Mucosa of stomach (tissue), 1 donor: ENCODE results near the gene CHTOP.
A peak's percentile ranks its signal among the peaks of the same experiment; 100 is the strongest.
"Not testable (repeated sequence)": the region's sequence is repeated elsewhere in the genome, so short reads cannot be mapped to it uniquely, and the experiment has no call there.

Source experiments
- H3K27me3 ChIP-seq: one replicate; pipeline ENCODE4 v1.7.0; 2013; ENCODE audit warnings: mild to moderate bottlenecking, low read length; ENCODE audit not compliant: control insufficient read depth, insufficient read depth
- H3K36me3 ChIP-seq: one replicate; pipeline ENCODE4 v1.7.0; 2013; ENCODE audit warnings: low read length; ENCODE audit not compliant: control insufficient read depth, insufficient read depth
- H3K4me1 ChIP-seq: one replicate; pipeline ENCODE4 v1.7.0; 2013; ENCODE audit warnings: mild to moderate bottlenecking, low read length; ENCODE audit not compliant: control insufficient read depth, insufficient read depth
- H3K4me3 ChIP-seq: one replicate; pipeline ENCODE4 v1.7.0; 2013; ENCODE audit warnings: low read length
- H3K9ac ChIP-seq: one replicate; pipeline ENCODE4 v1.7.0; 2013; ENCODE audit warnings: mild to moderate bottlenecking, low read length, moderate library complexity
- H3K9me3 ChIP-seq: one replicate; pipeline ENCODE4 v1.7.0; 2013; ENCODE audit warnings: mild to moderate bottlenecking, low read length, moderate library complexity; ENCODE audit not compliant: control insufficient read depth
- donor health status: Pancreatic carcinoma.

CHTOP gene

GRCh38 chr1:153658400-153659174, 24.7 kb downstream of the CHTOP start, which contains the start of gene SNAPIN:
Gene SNAPIN (plus strand): TSS chr1:153658703. CDS start chr1:153658744, 41 bp downstream.
- H3K27me3 ChIP-seq: no peaks in the 10 kb centered on the region

GRCh38 chr1:153659175-153659534, 25.3 kb downstream of the CHTOP start:
- Histone ChIP-seq H3K4me1 (peaks cover 14% of the 10 kb centered on the region), H3K4me3 (peak overlapping the region; percentile 52), H3K36me3 (peaks cover 5% of the 10 kb centered on the region), H3K27me3 (no peaks in the 10 kb centered on the region), H3K9ac (peak overlapping the region; percentile 80), H3K9me3 (no peaks in the 10 kb centered on the region)

More at GRCh38 chr1:153658400-153659174, 24.7 kb downstream of the CHTOP start, which contains the start of gene SNAPIN:
- Histone ChIP-seq H3K9ac (peak within 1 kb of the TSS; percentile 80), H3K4me1 (peaks cover 14% of the 10 kb centered on the region), H3K9me3 (no peaks in the 10 kb centered on the region), H3K4me3 (peak within 1 kb of the TSS; percentile 52), H3K36me3 (peaks cover 5% of the 10 kb centered on the region)

- Histone ChIP-seq H3K4me1 (peaks cover 14% of the 10 kb centered on the region), H3K9ac (peak overlapping the region; percentile 26), H3K36me3 (peaks cover 5% of the 10 kb centered on the region), H3K27me3 (no peaks in the 10 kb centered on the region), H3K4me3 (no peak overlapping the region), H3K9me3 (no peaks in the 10 kb centered on the region)
Observed at GRCh38 chr1:153659656-153660055, 25.8 kb downstream of the CHTOP start.

- H3K9ac ChIP-seq: no peak overlapping the region
- no peaks in the 10 kb centered on the region for H3K9me3 ChIP-seq
- no peak overlapping the region for H3K4me3 ChIP-seq
- peaks cover 5% of the 10 kb centered on the region for H3K36me3 ChIP-seq
- peaks cover 14% of the 10 kb centered on the region for H3K4me1 ChIP-seq
- no peaks in the 10 kb centered on the region for H3K27me3 ChIP-seq
Observed at GRCh38 chr1:153661111-153661708, 27.3 kb downstream of the CHTOP start.

- Histone ChIP-seq H3K27me3 (no peaks in the 10 kb centered on the region), H3K36me3 (peaks cover 11% of the 10 kb centered on the region), H3K9ac (no peak overlapping the region), H3K9me3 (no peaks in the 10 kb centered on the region), H3K4me1 (peaks cover 14% of the 10 kb centered on the region), H3K4me3 (no peak overlapping the region)
Observed at GRCh38 chr1:153662269-153662668, 28.4 kb downstream of the CHTOP start.

GRCh38 chr1:153663211-153663610, 29.3 kb downstream of the CHTOP start:
- H3K9ac ChIP-seq: no peak overlapping the region
- H3K9me3 ChIP-seq: no peaks in the 10 kb centered on the region
- H3K36me3 ChIP-seq: peaks cover 11% of the 10 kb centered on the region
- H3K4me3 ChIP-seq: no peak overlapping the region
- H3K27me3 ChIP-seq: no peaks in the 10 kb centered on the region
- peaks cover 9% of the 10 kb centered on the region for H3K4me1 ChIP-seq

GRCh38 chr1:153667439-153667838, 33.6 kb downstream of the CHTOP start:
- peaks cover 4% of the 10 kb centered on the region for H3K4me1 ChIP-seq
- no peaks in the 10 kb centered on the region for H3K9me3 ChIP-seq
- no peaks in the 10 kb centered on the region for H3K27me3 ChIP-seq
- peaks cover 6% of the 10 kb centered on the region for H3K36me3 ChIP-seq
- no peak overlapping the region for H3K9ac ChIP-seq
- no peak overlapping the region for H3K4me3 ChIP-seq

GRCh38 chr1:153668672-153669071, 34.8 kb downstream of the CHTOP start:
- H3K4me3 ChIP-seq, H3K9ac ChIP-seq, H3K36me3 ChIP-seq, H3K4me1 ChIP-seq, H3K9me3 ChIP-seq, H3K27me3 ChIP-seq: not testable (repeated sequence)

- H3K9me3 ChIP-seq: no peaks in the 10 kb centered on the region
- H3K36me3 ChIP-seq: peaks cover 6% of the 10 kb centered on the region
- peaks cover 4% of the 10 kb centered on the region for H3K4me1 ChIP-seq
- H3K9ac ChIP-seq: peak overlapping the region; percentile 94
- H3K27me3 ChIP-seq: no peaks in the 10 kb centered on the region
- H3K4me3 ChIP-seq: peak overlapping the region; percentile 67
Observed at GRCh38 chr1:153669606-153670005, 35.7 kb downstream of the CHTOP start.

- H3K27me3 ChIP-seq: no peaks in the 10 kb centered on the region
- H3K4me1 ChIP-seq: peaks cover 4% of the 10 kb centered on the region
- H3K4me3 ChIP-seq: peak overlapping the region; percentile 67
- peaks cover 6% of the 10 kb centered on the region for H3K36me3 ChIP-seq
- no peaks in the 10 kb centered on the region for H3K9me3 ChIP-seq
- peak overlapping the region; percentile 94 for H3K9ac ChIP-seq
Observed at GRCh38 chr1:153670257-153670858, 36.5 kb downstream of the CHTOP start.

- no peaks in the 10 kb centered on the region for H3K9me3 ChIP-seq
- H3K4me3 ChIP-seq: peak within 1 kb of the TSS; percentile 67
- H3K36me3 ChIP-seq: peaks cover 6% of the 10 kb centered on the region
- H3K9ac ChIP-seq: peak within 1 kb of the TSS; percentile 94
- no peaks in the 10 kb centered on the region for H3K27me3 ChIP-seq
- peaks cover 4% of the 10 kb centered on the region for H3K4me1 ChIP-seq
Observed at GRCh38 chr1:153670859-153671627, 37.2 kb downstream of the CHTOP start, which contains the start of gene ILF2. Gene ILF2 (minus strand): TSS chr1:153670993. CDS start chr1:153670922, 71 bp downstream.
